Left cardiac atrium (tissue), 4 donors: ENCODE measurements around the gene TEN1. TPM values are rescaled to one million over a fixed set of nuclear protein-coding genes. Genes with fewer than 3 reads are reported as not detected.

Experiments used
- ATAC-seq, 2 donors: fragments of 200-7000 bp; cut with Tn5 transposase; one replicate each; pipeline ENCODE4 v1.9.1; 2020; ENCODE audit warnings: mild to moderate bottlenecking in 2 of 2, moderate library complexity in 2 of 2
- DNase-seq: peaks from one replicate; pipeline ENCODE4 v3.0.0-alpha.2; 2020
- intact Hi-C, 2 donors: fragments of 100-400 bp; cut with DNase I; formaldehyde crosslinking; loops; one replicate each; pipeline versions ENCODE4 v1.14.1 to v1.15.1; 2022 to 2023
- total RNA-seq, 2 donors: library from RNA; stranded (reverse); fragmentation: NEBNext Ultra II Directional; extraction: Animal tissue kit (Norgen Biotek cat#: 25700); gene quantifications; one replicate each; pipeline ENCODE4 v1.2.1, GENCODE V29; 2021
- donor health status: DM: no; HTN: yes; CAD: no.
- donor health status: DM: no; HTN: yes; CAD: no; lungs with severe emphysema.
- donor health status: DM: yes; HTN: yes; CAD: no.
- donor health status: Dilated cardiomyopathy.

Gene TEN1
- total RNA-seq, 2 donors from 2014 or later = 10.2 to 12.2 TPM

- DNase-seq = no peak
- intact Hi-C loops = loop anchor here in 1 of 2 donors (10.0 kb wide), 1 partner anchor 277 kb away; no protein-coding TSS in a partner anchor
- ATAC-seq = no peak
Observed at GRCh38 chr17:76017481-76018339, 38.7 kb downstream of the TEN1 start.

- ATAC-seq (no peak), DNase-seq (no peak)
- intact Hi-C loops = loop anchor here in 1 of 2 donors (10.0 kb wide), 1 partner anchor 276 kb away; no protein-coding TSS in a partner anchor
Observed at GRCh38 chr17:76018340-76018680, 39.3 kb downstream of the TEN1 start.

GRCh38 chr17:76018801-76019200 lies 39.8 kb downstream of the TEN1 start:
- no peak for DNase-seq
- intact Hi-C loops = loop anchor here in 1 of 2 donors (10.0 kb wide), 1 partner anchor 276 kb away; no protein-coding TSS in a partner anchor
- no peak for ATAC-seq

- DNase-seq (no peak), ATAC-seq (no peak)
- intact Hi-C loops = loop anchor here in 1 of 2 donors (10.0 kb wide), 1 partner anchor 275 kb away; no protein-coding TSS in a partner anchor
Observed at GRCh38 chr17:76019833-76020467, 40.9 kb downstream of the TEN1 start.

- DNase-seq (no peak), ATAC-seq (no peak)
- intact Hi-C loops = no loop called here
Observed at GRCh38 chr17:76022285-76022684, 43.2 kb downstream of the TEN1 start.

- intact Hi-C loops = no loop called here
- DNase-seq (no peak), ATAC-seq (no peak)
Observed at GRCh38 chr17:76022973-76023899, 44.2 kb downstream of the TEN1 start.

GRCh38 chr17:76023900-76024237 lies 44.8 kb downstream of the TEN1 start:
- ATAC-seq (no peak), DNase-seq (no peak)
- intact Hi-C loops = no loop called here

- DNase-seq (no peak), ATAC-seq (no peak)
- intact Hi-C loops = no loop called here
Observed at GRCh38 chr17:76024353-76024752, 45.3 kb downstream of the TEN1 start.

- intact Hi-C loops = no loop called here
- ATAC-seq = no peak
- DNase-seq = no peak
Observed at GRCh38 chr17:76025294-76025693, 46.3 kb downstream of the TEN1 start.

- ATAC-seq (peak in 1 of 2 donors; percentile 10), DNase-seq (no peak)
- intact Hi-C loops = no loop called here
Observed at GRCh38 chr17:76026714-76027158, 47.7 kb downstream of the TEN1 start.

GRCh38 chr17:76027159-76027839 lies 48.3 kb downstream of the TEN1 start, which contains the start of gene EVPL:
EVPL (minus strand) TSS chr17:76027306; CDS start chr17:76027198, 108 bp downstream.
- intact Hi-C loops = no loop called here
- no peak for DNase-seq
- ATAC-seq = peak; percentile 42 to 82

- ATAC-seq (no peak), DNase-seq (no peak)
- intact Hi-C loops = no loop called here
Observed at GRCh38 chr17:76032073-76032779, 53.2 kb downstream of the TEN1 start.

GRCh38 chr17:76032780-76033108 lies 53.7 kb downstream of the TEN1 start:
- intact Hi-C loops = no loop called here
- ATAC-seq (no peak), DNase-seq (no peak)

GRCh38 chr17:76033139-76033538 lies 54.1 kb downstream of the TEN1 start:
- DNase-seq (no peak), ATAC-seq (no peak)
- intact Hi-C loops = no loop called here

GRCh38 chr17:76034428-76035350 lies 55.6 kb downstream of the TEN1 start:
- intact Hi-C loops = no loop called here
- DNase-seq = no peak
- no peak for ATAC-seq

- intact Hi-C loops = no loop called here
- peak in 1 of 2 donors; percentile 21 for ATAC-seq
- DNase-seq = no peak
Observed at GRCh38 chr17:76036497-76037261, 57.6 kb downstream of the TEN1 start.

GRCh38 chr17:76038050-76038449 lies 59.0 kb downstream of the TEN1 start:
- intact Hi-C loops = no loop called here
- DNase-seq = no peak
- ATAC-seq = no peak
